ENCODE data around the gene PODN.

The PODN gene, protein sequence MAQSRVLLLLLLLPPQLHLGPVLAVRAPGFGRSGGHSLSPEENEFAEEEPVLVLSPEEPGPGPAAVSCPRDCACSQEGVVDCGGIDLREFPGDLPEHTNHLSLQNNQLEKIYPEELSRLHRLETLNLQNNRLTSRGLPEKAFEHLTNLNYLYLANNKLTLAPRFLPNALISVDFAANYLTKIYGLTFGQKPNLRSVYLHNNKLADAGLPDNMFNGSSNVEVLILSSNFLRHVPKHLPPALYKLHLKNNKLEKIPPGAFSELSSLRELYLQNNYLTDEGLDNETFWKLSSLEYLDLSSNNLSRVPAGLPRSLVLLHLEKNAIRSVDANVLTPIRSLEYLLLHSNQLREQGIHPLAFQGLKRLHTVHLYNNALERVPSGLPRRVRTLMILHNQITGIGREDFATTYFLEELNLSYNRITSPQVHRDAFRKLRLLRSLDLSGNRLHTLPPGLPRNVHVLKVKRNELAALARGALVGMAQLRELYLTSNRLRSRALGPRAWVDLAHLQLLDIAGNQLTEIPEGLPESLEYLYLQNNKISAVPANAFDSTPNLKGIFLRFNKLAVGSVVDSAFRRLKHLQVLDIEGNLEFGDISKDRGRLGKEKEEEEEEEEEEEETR

DNA sequence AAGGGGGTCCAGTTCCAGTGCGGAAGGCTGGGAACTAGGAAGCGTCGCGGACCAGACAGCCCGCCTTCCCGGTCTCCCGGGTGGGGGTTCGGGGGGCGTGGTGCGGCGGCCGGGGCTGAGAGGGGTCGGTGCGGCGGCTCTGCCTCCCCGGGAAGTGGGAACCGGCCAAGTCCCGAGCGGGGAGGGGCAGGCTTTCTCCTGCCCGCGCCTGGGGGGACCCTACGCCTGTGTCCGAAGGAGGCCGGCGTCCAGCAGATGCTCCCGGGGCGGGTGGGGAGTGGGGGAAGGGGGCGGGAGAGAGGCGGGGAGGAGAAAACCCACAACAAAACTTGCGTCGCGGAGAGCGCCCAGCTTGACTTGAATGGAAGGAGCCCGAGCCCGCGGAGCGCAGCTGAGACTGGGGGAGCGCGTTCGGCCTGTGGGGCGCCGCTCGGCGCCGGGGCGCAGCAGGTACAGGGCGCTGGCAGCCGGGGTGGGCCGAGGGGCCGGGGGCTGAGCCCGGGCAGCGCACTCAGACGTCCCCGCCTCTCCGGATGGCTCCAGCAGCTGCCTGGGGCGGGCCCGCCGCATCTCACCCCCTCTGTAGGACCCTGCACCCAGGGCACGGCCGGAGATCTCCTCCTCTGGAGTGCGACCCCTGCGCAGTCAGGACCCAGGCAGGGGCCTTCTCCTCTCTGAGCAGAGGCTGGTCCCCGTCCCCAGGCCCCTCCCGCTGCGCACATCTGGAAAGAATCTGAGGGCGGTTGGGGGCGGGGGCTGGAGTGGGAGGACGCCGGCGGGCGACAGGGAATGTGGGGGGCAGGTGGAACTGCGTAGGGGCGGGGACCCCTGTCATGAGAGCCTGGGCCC, at the start of gene PODN:
Gene PODN, plus strand, starts transcription at position 355 of the 849 bp plus-strand sequence. CDS start 7,643 bp downstream, outside the sequence.
- Histone ChIP-seq H3K27ac (no peak within 1 kb of the TSS), H3K4me1 (no peaks in the 10 kb centered on the region), H2AFZ (peak within 1 kb of the TSS; percentile 38), H3K79me2 (no peaks in the 10 kb centered on the region), H3K9ac (no peak within 1 kb of the TSS), H3K4me3 (ENCODE audit: low read depth, low read length) (peak within 1 kb of the TSS; percentile 31), H3K27me3 (ENCODE audit: control insufficient read depth, insufficient read depth, low read length) (no peaks in the 10 kb centered on the region), H3K9me3 (ENCODE audit: control insufficient read depth, low read length) (no peaks in the 10 kb centered on the region), H3K36me3 (ENCODE audit: control insufficient read depth, insufficient read depth, low read length) (no peaks in the 10 kb centered on the region), H3K4me2 (ENCODE audit: low read length) (peak within 1 kb of the TSS; percentile 75)
- TF ChIP-seq, protein P1, sequence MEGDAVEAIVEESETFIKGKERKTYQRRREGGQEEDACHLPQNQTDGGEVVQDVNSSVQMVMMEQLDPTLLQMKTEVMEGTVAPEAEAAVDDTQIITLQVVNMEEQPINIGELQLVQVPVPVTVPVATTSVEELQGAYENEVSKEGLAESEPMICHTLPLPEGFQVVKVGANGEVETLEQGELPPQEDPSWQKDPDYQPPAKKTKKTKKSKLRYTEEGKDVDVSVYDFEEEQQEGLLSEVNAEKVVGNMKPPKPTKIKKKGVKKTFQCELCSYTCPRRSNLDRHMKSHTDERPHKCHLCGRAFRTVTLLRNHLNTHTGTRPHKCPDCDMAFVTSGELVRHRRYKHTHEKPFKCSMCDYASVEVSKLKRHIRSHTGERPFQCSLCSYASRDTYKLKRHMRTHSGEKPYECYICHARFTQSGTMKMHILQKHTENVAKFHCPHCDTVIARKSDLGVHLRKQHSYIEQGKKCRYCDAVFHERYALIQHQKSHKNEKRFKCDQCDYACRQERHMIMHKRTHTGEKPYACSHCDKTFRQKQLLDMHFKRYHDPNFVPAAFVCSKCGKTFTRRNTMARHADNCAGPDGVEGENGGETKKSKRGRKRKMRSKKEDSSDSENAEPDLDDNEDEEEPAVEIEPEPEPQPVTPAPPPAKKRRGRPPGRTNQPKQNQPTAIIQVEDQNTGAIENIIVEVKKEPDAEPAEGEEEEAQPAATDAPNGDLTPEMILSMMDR (IDR thresholded peaks at IDR 0.05): no peak

DNA sequence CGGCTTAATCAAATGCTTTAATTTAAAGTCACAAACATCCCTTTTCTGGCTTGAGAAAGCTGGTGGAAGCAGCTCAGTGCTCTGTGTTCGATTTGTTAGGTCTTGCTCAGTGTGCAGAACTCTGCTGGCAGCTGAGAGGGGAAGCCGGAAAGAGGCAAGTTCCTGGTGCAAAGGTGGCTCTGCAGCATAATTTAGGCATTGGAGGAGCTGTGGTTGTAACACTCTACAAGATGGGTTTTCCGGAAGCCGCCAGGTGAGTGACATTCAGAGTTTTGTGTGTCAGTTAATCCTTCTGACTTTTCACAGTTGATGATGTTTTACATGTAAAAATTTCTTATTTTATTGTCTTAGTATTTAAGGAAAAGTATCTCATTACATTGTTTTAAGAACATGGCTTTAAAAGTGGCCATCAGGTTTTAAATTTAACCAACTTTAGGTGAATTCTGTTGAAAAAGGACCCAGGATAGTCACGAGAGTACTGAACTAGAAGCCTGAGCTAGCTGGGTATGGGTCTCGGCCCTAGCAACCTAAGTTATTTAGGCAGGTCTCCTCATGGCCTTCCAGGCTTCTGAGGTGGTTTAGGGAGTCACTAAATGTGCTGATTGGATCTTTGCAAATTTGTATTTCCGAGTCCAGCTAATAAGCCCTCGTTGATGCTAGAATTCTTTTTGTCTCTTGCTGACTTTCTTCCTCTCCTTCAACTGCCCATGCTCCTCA, 47.1 kb upstream of the PODN start:
- H3K9me3 ChIP-seq (ENCODE audit: control insufficient read depth, low read length): no peaks in the 10 kb centered on the region
- H3K4me2 ChIP-seq (ENCODE audit: low read length): peak overlapping the region; percentile 89
- H3K4me3 ChIP-seq (ENCODE audit: low read depth, low read length): peak overlapping the region; percentile 93
- H3K36me3 ChIP-seq (ENCODE audit: control insufficient read depth, insufficient read depth, low read length): no peaks in the 10 kb centered on the region
- H3K4me1 ChIP-seq: no peaks in the 10 kb centered on the region
- no peak overlapping the region for H3K9ac ChIP-seq
- H3K27ac ChIP-seq: no peak overlapping the region
- peak overlapping the region; percentile 77 for H2AFZ ChIP-seq
- no peaks in the 10 kb centered on the region for H3K27me3 ChIP-seq (ENCODE audit: control insufficient read depth, insufficient read depth, low read length)
- TF ChIP-seq, protein P1 (IDR thresholded peaks at IDR 0.05): no peak
- peaks cover 2% of the 10 kb centered on the region for H3K79me2 ChIP-seq

DNA sequence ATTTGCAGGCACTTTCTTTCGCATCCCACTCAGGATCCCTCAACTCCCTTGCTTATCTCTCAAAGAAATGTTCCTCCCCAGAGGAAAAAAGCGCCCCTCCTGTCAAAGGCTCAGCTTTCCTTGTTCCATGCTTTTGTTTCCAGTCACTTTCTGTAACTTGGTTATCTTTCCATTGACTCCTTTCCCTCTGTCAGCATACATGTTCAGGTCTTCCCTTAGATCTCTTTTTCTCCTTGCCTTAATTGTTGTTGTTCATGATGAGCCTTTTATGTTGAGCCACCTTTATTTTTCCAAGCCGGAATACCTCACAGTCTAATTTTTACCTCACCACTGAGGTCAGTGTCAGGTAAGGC, 46.5 kb upstream of the PODN start:
- Histone ChIP-seq H3K4me3 (ENCODE audit: low read depth, low read length) (peak overlapping the region; percentile 93), H3K9ac (no peak overlapping the region)

DNA sequence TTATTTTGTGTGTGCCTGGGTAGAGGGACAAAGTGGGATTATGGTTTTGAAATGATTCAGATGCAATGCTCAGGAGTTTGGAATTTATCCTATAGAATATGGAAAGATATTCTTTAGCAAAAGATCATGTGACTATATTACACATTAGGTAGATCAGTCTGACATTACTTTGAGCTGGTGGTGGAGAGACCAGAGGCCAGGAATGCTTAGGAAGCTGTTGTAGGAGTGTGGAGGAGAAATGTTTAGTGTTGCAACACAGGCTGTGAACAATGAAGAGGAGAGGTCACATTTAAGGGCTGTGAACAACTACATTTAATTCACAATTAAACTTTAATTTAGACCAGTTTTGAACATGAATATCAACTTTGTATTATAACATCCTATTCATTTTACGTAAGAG, 45.3 kb upstream of the PODN start:
- H3K4me1 ChIP-seq: no peaks in the 10 kb centered on the region
- peaks cover 2% of the 10 kb centered on the region for H3K79me2 ChIP-seq
- H3K4me3 ChIP-seq (ENCODE audit: low read depth, low read length): no peak overlapping the region
- H3K27me3 ChIP-seq (ENCODE audit: control insufficient read depth, insufficient read depth, low read length): no peaks in the 10 kb centered on the region
- H2AFZ ChIP-seq: no peak overlapping the region
- H3K36me3 ChIP-seq (ENCODE audit: control insufficient read depth, insufficient read depth, low read length): no peaks in the 10 kb centered on the region
- H3K9me3 ChIP-seq (ENCODE audit: control insufficient read depth, low read length): no peaks in the 10 kb centered on the region
- H3K9ac ChIP-seq: no peak overlapping the region
- TF ChIP-seq, protein P1 (IDR thresholded peaks at IDR 0.05): no peak
- no peak overlapping the region for H3K27ac ChIP-seq
- no peak overlapping the region for H3K4me2 ChIP-seq (ENCODE audit: low read length)

More for the DNA sequence above, 46.5 kb upstream of the PODN start:
- TF ChIP-seq, protein P1 (IDR thresholded peaks at IDR 0.05): no peak
- H2AFZ ChIP-seq: peak overlapping the region; percentile 77
- peak overlapping the region; percentile 89 for H3K4me2 ChIP-seq (ENCODE audit: low read length)
- no peaks in the 10 kb centered on the region for H3K36me3 ChIP-seq (ENCODE audit: control insufficient read depth, insufficient read depth, low read length)
- H3K9me3 ChIP-seq (ENCODE audit: control insufficient read depth, low read length): no peaks in the 10 kb centered on the region
- H3K27me3 ChIP-seq (ENCODE audit: control insufficient read depth, insufficient read depth, low read length): no peaks in the 10 kb centered on the region
- H3K79me2 ChIP-seq: peaks cover 2% of the 10 kb centered on the region
- H3K27ac ChIP-seq: no peak overlapping the region
- H3K4me1 ChIP-seq: no peaks in the 10 kb centered on the region

All from parathyroid adenoma (tissue), 2 donors.